HG03469 (cell line): ENCODE results near the gene SHF.

Source experiments
- ATAC-seq: cut with Tn5 transposase; IDR thresholded peaks from one replicate; pipeline ENCODE4 v1.9.1; 2021; ENCODE audit warnings: mild to moderate bottlenecking, moderate library complexity, moderate number of reproducible peaks; ENCODE audit not compliant: unreplicated experiment

Gene SHF

DNA sequence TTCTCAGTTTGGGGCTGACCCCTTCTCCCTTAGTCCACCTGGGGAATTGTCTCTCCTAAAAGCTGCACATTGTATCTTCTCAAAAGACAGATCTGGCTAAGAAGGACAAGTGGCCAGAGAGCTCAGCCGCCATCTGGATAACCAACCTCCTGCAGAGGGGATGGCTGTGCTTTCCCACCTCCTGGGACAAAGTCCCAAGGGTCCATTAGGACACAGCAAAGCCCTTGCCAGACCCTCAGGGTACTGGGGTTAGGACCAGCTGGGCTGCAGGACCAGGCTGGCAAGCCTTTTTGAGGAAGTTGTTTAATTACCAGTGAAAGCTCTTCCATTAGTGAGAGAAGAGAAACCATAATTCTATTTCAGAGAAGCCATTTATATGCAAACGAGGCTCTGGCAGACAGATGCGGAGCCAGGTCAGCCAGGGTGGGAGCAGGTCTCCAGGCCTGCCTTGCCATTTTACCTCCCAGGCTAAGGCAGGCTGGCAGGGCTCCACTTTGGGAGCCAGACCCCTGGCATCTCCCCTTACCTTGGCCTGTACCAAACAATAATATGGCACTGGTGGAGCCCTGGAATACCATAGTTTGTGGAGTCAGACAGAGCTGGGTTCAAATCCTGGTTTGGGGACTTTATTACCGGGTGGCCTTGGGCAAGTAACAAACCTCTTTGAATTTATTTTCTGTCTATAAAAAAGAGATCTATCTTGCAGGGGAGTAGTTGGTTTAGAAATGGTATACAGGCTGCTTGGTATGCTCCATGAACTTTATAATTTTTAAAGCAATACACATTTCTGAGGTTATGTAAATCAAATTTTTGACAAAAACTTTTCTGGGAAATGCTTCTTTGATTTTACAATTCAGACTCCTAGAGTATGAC lies 17.9 kb downstream of the SHF start:
- ATAC-seq: no peak

- no peak for ATAC-seq
These were observed 18.8 kb downstream of the SHF start for GRCh38 chr15:45168751-45169551.

DNA sequence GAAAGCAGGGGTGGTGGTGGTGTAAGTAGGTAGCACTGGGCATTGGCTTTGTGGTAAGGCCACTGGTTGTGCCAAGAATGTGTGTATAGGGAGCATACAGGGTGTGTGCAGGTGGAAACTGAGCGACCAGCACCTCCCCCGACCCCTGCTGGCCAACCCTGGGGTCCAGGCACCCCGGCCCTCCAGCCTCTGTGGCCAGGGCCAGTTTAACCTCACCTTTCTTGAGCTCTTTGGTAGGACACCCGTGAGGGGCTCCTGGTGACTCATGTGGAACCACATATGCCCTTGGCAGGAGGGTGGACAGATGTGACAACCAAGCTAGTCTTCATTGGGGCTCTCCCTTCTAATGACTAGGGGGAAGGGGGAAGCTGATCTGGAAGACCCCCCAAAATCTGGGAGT lies 19.5 kb downstream of the SHF start:
- ATAC-seq: no peak

DNA sequence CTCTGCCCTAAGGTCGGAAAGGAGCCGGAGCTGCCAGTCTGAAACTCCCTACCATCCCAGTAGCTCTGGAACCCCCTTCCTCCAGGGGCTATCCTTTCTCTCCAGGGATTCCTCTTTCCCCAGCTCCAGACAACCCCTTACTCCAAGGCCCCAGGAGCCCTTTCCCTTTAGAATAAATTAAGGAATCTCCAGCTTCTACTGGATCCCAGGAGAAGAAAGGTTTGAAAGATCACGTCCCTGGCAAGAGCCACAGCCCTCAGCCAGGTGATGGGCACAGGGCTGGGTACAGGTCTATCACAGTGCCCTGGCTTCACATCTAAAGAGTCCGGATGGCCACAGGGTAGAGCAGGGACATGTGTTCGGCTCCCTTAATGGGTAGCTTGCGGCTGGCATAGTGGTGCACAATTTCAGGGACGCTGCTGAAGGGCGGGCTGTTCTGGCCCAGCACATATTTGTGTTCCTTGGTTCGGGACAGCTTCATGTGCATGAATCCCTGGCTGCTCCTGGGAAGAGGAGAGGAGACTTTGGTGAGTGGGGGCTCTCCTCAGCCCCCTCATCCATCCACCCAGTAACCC lies 20.0 kb downstream of the SHF start:
- no peak for ATAC-seq

DNA sequence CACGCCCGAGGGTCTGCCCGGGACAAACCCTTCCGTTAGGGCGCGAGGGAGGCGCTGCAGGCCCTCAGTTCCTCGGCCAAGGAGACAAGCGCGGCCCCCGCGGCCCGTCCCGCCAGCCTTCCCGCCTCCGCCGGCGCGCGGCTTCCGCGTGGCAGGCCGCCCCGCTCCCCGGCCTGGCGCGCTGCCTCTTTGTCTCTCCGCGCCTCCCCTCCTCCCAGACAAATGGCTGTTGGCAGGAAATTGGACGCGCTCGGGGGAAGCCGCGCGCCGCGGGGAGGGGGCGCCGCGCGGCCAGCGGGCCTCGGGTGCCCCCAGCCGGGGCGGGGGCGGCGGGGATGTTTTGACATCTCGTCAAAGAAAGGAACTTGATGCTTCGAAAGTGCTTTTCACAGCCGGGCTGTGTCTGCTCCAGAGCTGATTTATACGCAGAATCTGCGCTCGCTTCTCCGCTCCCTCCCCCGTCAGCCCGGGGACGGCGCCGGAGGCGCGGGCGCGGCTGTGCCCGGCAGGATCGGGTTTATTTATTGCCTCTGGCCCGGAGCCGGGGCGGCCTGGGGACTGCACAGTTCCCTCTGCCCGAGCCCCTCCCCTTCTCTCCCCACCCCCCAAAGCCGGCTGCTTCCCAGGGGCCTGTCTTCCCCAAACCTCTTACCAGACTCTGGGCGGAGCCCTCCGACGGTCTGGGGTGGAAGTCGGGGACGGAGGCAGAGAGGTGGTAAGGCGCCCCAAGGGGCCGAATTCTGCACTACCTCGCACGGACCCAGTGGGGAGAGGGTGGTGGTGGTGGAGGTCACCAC lies 20.7 kb downstream of the SHF start:
- ATAC-seq: peak; percentile 85

DNA sequence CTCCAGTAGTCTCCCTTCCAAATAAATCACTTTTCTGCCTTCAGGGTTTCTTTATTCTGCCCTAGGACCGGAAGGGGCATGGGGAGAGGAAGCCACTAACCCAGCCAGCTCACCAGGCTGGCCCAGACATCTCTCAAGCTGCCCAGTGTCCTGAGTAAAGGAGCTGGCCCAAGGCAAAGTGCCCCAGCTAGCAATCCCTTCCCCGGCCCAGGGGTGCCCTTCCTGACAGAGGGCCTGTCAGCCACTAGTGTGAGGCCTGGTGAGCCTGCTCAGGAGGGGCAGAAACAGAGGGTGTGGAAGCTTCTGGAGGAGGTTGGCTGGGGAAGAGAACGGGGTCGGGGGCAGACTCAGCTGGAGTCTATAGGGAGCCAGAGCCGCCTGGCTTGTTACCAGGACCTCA lies 22.2 kb downstream of the SHF start:
- ATAC-seq: no peak

DNA sequence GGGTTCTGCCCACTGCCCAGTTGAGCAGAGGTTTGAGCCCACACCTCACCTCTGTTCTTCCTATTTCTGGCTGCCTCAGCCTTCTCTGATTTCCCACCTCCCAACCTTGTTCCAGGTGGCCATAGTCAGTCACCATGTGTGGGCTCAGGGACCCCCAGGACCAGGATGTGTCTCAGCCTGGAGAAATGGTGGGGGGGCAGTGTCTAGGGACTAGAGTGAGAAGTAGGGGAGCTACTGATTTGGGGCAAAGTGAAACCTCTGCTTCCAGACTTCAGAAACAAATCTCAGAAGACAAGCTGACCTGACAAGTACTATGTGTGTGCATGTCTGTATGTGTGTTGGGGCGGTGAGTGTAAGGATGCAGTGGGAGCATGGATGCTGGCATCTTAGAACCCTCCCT lies 22.9 kb downstream of the SHF start:
- ATAC-seq: no peak

GRCh38 chr15:45163508-45163856 lies 24.3 kb downstream of the SHF start:
- ATAC-seq: no peak

- no peak for ATAC-seq
These were observed 24.8 kb downstream of the SHF start for GRCh38 chr15:45162771-45163507.

GRCh38 chr15:45161666-45162065 lies 26.1 kb downstream of the SHF start:
- no peak for ATAC-seq

DNA sequence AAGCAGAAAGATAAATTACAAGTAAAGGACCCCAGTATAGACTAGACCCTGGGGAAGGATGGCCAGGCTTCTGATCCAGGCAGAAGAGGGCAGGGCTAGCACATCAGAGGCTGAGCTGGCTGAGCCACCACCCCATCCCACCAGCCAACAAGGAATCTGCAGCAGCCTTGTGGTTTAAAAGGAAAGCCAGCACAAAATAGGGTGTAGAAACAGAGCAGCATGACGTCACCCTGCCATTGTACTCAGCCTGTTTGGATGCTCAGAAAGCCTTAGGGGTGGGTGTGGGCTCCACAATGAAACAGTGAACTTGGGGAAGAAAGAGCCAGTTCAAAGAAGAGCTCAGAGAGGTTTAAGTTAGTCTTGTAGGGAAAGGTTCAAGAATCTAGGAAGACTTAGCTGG lies 29.8 kb downstream of the SHF start:
- ATAC-seq: no peak

- no peak for ATAC-seq
These were observed 30.9 kb downstream of the SHF start for GRCh38 chr15:45156744-45157455.

DNA sequence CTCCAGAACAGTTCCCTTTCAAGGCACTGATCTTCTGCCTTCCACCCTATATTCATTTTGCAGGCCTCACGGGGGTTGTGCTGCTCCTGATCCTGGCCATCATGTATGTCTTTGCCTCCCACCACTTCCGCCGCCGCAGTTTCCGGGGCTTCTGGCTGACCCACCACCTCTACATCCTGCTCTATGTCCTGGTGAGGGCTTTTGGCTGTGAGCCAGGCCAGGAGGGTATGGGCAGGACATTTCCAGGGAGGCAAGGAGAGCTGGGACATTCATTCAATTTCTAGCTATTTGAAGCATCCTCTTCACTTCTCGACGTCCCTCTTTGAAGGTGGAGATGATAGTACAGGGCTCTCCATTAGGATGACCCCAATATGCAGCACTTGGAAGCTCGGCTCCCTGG lies 32.0 kb downstream of the SHF start:
- ATAC-seq: no peak

GRCh38 chr15:45151998-45152828 lies 35.6 kb downstream of the SHF start:
- no peak for ATAC-seq

GRCh38 chr15:45150997-45151396 lies 36.8 kb downstream of the SHF start:
- no peak for ATAC-seq

GRCh38 chr15:45150481-45150880 lies 37.3 kb downstream of the SHF start:
- ATAC-seq: no peak

- no peak for ATAC-seq
These were observed 38.7 kb downstream of the SHF start for GRCh38 chr15:45149060-45149459.

- ATAC-seq: no peak
These were observed 39.4 kb downstream of the SHF start for GRCh38 chr15:45148076-45149059.
